Fibroblast of the aortic adventitia (primary cell): Measurements from ENCODE around the gene GTPBP1. TPM values are rescaled to one million over a fixed set of nuclear protein-coding genes. Genes with fewer than 3 reads are reported as not detected.

Source experiments
- DNase-seq: peaks from one replicate; pipeline ENCODE4 v3.0.0-alpha.2; 2010; ENCODE audit warnings: low read depth
- H3K4me3 ChIP-seq: 2 replicates; pipeline ENCODE4 v1.5.1; 2011; ENCODE audit warnings: low read depth, mild to moderate bottlenecking, control low read depth, low read length, moderate library complexity
- total RNA-seq: library from RNA; depleted of rRNA; stranded (reverse); fragments of >200 nt; gene quantifications from 2 replicates; pipeline ENCODE4 v1.2.3, GENCODE V29; 2012; ENCODE audit warnings: low replicate concordance
- TF ChIP-seq, protein P1 (sequence below): IDR thresholded peaks from 2 replicates; pipeline ENCODE4 v1.5.1; 2011; ENCODE audit warnings: mild to moderate bottlenecking, low read length, control low read depth, inconsistent platforms; ENCODE audit not compliant: insufficient read depth

Gene GTPBP1
- total RNA-seq, 1 donor: 26.8 TPM

DNA sequence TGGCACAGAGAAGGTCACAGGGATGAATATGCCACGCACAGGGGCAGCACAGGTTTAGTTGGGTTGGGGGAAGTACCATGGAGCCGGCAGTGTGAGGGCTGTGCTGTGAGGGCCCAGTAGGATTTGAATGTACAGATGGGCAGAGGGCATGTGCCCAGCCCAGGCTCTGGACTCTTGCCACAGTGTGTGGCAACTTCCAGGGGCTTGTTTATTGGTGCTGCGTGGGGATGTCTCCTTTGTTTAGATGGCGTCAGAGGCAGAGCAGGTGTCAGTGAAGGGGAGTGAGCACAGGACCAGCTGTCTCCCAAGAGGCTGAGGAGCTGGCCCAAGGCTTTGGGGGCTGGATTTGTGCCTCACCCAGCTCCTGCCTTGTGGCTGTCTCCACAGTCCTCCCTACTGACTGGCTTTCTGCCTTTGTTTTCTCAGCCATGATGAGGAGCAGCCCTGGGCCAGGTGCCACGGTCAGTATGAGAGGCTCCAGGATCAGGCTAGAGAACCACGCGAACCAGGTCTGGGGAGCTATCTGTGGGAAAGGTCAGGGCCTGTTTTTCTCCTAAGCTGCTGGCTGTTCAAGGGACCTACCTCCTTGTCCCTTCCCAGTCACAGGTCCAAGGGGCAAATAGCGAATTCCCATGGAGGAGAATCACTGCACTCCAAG lies 28.1 kb downstream of the GTPBP1 start:
- no peak overlapping the region for H3K4me3 ChIP-seq
- DNase-seq: peak; percentile 33
- TF ChIP-seq, protein P1, sequence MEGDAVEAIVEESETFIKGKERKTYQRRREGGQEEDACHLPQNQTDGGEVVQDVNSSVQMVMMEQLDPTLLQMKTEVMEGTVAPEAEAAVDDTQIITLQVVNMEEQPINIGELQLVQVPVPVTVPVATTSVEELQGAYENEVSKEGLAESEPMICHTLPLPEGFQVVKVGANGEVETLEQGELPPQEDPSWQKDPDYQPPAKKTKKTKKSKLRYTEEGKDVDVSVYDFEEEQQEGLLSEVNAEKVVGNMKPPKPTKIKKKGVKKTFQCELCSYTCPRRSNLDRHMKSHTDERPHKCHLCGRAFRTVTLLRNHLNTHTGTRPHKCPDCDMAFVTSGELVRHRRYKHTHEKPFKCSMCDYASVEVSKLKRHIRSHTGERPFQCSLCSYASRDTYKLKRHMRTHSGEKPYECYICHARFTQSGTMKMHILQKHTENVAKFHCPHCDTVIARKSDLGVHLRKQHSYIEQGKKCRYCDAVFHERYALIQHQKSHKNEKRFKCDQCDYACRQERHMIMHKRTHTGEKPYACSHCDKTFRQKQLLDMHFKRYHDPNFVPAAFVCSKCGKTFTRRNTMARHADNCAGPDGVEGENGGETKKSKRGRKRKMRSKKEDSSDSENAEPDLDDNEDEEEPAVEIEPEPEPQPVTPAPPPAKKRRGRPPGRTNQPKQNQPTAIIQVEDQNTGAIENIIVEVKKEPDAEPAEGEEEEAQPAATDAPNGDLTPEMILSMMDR: no peak

DNA sequence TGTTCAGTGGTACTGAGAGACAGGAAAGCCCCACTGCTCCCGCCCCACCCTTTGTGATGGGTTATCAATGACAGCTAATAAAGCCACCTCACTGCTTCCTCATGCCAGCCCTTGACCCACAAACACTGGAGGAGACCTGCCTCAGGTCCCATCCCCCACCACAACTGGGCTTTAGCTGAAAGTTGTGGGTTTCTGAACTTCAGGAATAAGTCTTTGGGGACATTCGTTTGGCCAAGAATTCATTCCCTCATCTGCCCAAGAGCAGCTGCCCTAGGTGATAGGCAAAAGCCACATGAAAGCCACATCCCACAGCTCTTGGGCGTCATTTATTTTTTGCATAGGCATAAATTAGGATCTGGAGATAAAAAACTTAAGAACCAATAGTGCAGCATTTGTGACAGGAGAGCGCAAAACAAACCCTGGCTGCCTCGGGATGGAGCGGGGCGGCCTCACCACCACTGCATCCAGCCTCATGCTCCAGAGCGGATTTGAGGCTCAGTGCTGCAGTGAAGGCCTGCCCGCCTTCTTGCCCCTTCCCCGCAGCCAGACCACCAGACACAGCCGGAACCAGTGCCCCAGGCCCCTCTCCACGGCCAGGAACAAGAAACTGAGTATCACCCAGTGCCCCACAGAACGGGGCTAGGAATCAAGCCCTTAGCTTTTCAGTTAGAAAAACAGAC lies 28.8 kb downstream of the GTPBP1 start:
- DNase-seq: no peak
- H3K4me3 ChIP-seq: no peak overlapping the region
- TF ChIP-seq, protein P1: no peak

DNA sequence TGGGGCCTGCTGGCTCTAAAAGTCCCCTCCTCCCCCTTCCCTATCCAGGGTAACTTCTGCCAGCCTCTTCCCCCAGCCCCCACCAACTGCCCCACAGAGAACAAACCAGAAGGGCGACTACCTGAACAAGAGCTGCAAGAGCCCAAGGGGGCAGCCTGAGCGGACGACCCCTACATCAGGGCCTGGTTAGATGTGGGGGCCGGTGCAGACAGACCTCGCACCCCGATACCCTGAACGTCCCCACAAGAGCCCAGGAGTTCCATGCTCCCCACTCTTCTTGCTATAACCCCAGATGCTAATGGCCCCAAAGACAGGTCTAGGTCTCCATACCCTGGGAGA lies 29.4 kb downstream of the GTPBP1 start:
- no peak for DNase-seq
- no peak overlapping the region for H3K4me3 ChIP-seq
- TF ChIP-seq, protein P1: no peak

DNA sequence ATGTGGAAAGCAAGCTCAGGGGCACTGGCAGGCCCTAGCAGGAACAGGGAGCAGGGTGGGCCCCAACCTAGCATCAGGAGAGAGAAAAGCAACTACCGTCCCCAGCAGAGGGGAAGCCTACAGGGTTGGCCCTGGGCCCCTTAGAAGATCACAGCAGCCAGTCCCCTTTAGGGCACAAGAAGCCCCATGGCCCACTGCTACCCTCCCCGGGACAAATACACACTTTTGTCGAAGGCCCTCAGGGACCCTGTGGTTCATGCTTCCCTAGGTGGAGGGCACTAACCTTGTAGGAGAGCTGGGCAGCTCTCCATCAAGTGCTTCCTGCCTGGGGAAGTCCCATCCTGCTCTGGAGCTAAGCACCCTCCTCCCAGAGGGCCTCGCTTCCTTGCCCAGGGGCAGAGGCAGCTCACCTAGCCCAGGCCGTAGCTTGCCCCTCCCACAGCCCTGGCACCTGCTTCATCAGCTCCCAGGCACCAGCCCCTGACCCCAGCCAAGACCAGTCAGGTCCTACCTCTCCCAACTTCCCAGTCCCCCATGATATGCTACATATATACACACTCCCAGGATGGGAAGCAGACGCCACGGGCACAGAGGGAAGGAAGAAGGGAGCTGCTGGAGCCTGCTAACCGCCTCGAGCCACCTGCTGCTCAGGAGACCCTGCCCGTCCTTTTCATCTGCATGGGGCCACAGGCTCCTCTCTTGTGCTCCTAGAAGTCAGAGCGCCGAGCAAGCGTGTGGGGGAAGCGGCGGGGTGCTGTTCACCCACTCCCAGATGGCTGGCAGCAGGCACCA lies 29.9 kb downstream of the GTPBP1 start:
- DNase-seq: no peak
- TF ChIP-seq, protein P1: no peak
- no peak overlapping the region for H3K4me3 ChIP-seq

DNA sequence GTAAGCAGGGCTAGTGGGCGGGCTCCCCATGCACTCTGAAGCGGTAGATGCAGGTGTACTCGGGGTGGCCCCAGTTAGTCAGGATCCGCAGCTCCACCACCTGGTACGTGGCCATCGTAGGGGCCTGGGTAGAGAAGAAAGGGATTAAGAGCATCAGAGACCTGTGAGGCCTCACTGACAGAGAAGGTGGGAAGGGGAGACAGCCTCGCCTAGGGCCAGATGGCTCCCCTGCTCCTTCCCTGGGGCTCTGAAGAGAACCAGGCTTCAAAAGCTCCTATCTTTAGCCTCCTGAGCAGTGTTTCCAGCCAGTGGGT lies 30.5 kb downstream of the GTPBP1 start:
- H3K4me3 ChIP-seq: no peak overlapping the region
- no peak for DNase-seq
- TF ChIP-seq, protein P1: no peak

DNA sequence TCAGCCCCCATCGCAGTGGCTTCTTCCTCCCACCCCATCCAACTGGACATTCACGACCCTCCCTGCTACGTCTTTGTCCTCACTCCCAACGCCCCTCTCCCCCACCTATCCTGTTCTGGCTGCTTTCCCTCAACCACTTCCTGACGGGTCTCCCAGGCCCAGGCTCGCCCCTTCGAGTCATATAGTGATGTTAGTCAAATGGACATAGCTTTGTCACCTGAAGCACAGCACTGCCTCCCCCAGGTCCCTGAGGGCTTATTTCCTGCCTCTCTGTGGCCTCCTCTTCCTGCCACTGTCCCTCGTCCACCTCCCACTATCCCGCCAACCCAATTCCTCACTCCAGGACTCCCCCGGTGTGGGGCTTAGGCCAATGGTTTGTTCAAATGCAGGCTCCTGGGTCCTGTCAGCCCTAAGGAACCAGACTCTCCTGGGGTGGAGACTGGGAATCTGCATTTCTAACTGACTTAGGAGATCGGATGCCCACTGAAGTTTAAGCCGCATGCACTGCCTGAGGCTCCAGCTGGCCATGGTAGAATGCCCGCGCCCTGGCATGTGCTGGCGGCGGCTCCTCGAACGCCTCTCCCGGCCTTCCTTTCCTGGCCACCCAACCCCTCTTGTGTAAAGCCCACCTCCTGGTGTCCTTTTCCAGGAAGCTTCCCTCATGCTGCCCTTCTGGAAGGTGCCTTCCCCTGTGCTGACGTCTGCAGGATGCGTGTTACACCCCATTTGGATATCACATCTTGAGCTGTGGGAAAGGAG lies 31.7 kb downstream of the GTPBP1 start:
- TF ChIP-seq, protein P1: no peak
- no peak for DNase-seq

More for the DNA sequence above, 31.7 kb downstream of the GTPBP1 start:
- H3K4me3 ChIP-seq: no peak overlapping the region
